Measurements from ENCODE around the gene ORMDL3. TPM values are rescaled to one million over a fixed set of nuclear protein-coding genes. Genes with fewer than 3 reads are reported as not detected.

ORMDL3 gene
- total and polyA plus RNA-seq, 10 of the 15 experiments (the other 5 are each of a cell fraction or from before 2014, with no cell fraction given): 8.8 to 98.1 (median 49.9) TPM

- no peak overlapping the region for H3K9ac ChIP-seq (ENCODE audit: control insufficient read depth, insufficient read depth, low read length)
- in situ Hi-C loops (cut with MboI) (no loop called here), intact Hi-C loops (cut with micrococcal nuclease; ENCODE audit: unreplicated experiment) (no loop called here)
- CTCF ChIA-PET: interaction anchor here (1.2 to 1.4 kb wide), 2 partner anchors 8 to 15 kb away, joined by 5 read pairs; partner anchors contain the start of gene PSMD3
- RAD21 ChIA-PET (ENCODE audit: unreplicated experiment): no interaction called here
- H3K4me1 ChIP-seq (ENCODE audit: control insufficient read depth, insufficient read depth, low read length): no peaks in the 10 kb centered on the region; the same call in 1 of the 2 replicates
- H3K4me3 ChIP-seq: no peak overlapping the region
- POLR2A ChIA-PET: interaction anchor here (1.8 kb wide), 1 partner anchor 12 kb away, joined by 4 read pairs; no protein-coding TSS in a partner anchor
- no peaks in the 10 kb centered on the region for H3K36me3 ChIP-seq (ENCODE audit: control insufficient read depth in 2 of 2, insufficient read depth in 2 of 2, low read length in 1 of 2)
- 47% methylated on average over 8 of the region's 8 CpGs for WGBS (ENCODE audit: insufficient coverage, insufficient replicate concordance, low lambda C conversion rate, missing lambda C conversion rate)
- H4K20me1 ChIP-seq (ENCODE audit: control insufficient read depth, insufficient read depth): no peaks in the 10 kb centered on the region
- ATAC-seq: no peak
- no peak for DNase-seq (ENCODE audit: low read depth, low spot score)
- no peaks in the 10 kb centered on the region for H3K27me3 ChIP-seq (replicated peaks in 1 of 2; ENCODE audit: control insufficient read depth in 2 of 2, insufficient read depth in 2 of 2, low read length in 1 of 2)
- FAIRE-seq: no peak
- no peak overlapping the region for H3K27ac ChIP-seq (ENCODE audit: control insufficient read depth, insufficient read depth)
- no peak overlapping the region for H2AFZ ChIP-seq (ENCODE audit: control insufficient read depth, low read depth, low read length)
- BruUV-seq (replicated peaks): no TSS peak
- no peaks in the 10 kb centered on the region for H3K79me2 ChIP-seq (ENCODE audit: control insufficient read depth, insufficient read depth, low read length)
- no peak overlapping the region for H3K4me2 ChIP-seq (ENCODE audit: control insufficient read depth, insufficient read depth)
- no peaks in the 10 kb centered on the region for H3K9me3 ChIP-seq (replicated peaks; ENCODE audit: control insufficient read depth, insufficient read depth, low read length)
- SMC1A ChIA-PET (ENCODE audit: uncharacterized antibody, unreplicated experiment): interaction anchor here (1.7 kb wide), 1 partner anchor 15 kb away, joined by 5 read pairs; the partner anchor contains the start of gene PSMD3
- TF ChIP-seq MLLT1 (IDR thresholded peaks at IDR 0.05) (no peak), E4F1 (IDR thresholded peaks at IDR 0.05; ENCODE audit: borderline replicate concordance, partially characterized antibody) (no peak), RUNX3 (IDR thresholded peaks at IDR 0.05; ENCODE audit: low read length) (no peak), SUZ12 (IDR thresholded peaks at IDR 0.05; ENCODE audit: unreplicated experiment) (no peak), BCL11A (IDR thresholded peaks at IDR 0.05; ENCODE audit: low read depth, low read length) (no peak), BCL3 (IDR thresholded peaks at IDR 0.05; ENCODE audit: borderline replicate concordance, insufficient read depth, low read depth, low read length, poor library complexity, severe bottlenecking) (no peak), STAT3 (IDR thresholded peaks at IDR 0.05; ENCODE audit: low read depth, low read length) (no peak), E2F8 (IDR thresholded peaks at IDR 0.05; ENCODE audit: low read depth, partially characterized antibody) (no peak), CBX5 (IDR thresholded peaks at IDR 0.05; ENCODE audit: low read depth) (no peak), NRF1 (conservative IDR thresholded peaks at IDR 0.05; ENCODE audit: low read depth, low read length) (no peak), CREM (IDR thresholded peaks at IDR 0.05; ENCODE audit: low read depth) (no peak), JUNB (IDR thresholded peaks at IDR 0.05) (no peak), PBX3 (IDR thresholded peaks at IDR 0.05; ENCODE audit: insufficient replicate concordance, low read depth, low read length) (no peak)
Measured at GRCh38 chr17:39965017-39965699, 37.8 kb upstream of the ORMDL3 start.

All from GM12878 (cell line).